ENCODE measurements around the gene RAB5B.

DNA sequence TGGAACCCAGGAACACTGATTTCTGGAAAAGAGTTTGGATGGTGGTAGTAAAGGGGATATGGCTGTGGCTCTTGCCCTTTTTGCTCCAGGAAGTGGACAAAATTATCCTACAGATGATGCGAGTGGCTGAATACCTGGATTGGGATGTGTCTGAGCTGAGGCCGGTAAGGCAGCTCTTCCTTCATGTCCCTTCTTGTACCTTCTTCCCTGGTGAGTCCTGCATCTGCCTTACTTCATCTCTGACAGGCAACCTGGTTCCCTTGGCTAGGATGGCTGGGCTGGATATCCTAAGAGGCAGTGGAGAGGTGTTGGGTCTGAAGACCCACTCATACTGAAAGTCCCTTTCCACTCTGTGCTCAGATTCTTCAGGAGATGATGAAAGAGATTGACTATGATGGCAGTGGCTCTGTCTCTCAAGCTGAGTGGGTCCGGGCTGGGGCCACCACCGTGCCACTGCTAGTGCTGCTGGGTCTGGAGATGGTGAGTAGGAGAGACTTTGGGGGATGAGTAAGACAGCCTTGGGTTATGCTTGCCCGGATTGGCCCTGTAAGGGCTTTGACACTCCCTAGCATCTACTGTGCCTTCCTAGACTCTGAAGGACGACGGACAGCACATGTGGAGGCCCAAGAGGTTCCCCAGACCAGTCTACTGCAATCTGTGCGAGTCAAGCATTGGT, 34.9 kb upstream of the RAB5B start:
- TF ChIP-seq EZH2phosphoT487 (conservative IDR thresholded peaks at IDR 0.05; ENCODE audit: low read length): no peak
- TF ChIP-seq, protein P1, sequence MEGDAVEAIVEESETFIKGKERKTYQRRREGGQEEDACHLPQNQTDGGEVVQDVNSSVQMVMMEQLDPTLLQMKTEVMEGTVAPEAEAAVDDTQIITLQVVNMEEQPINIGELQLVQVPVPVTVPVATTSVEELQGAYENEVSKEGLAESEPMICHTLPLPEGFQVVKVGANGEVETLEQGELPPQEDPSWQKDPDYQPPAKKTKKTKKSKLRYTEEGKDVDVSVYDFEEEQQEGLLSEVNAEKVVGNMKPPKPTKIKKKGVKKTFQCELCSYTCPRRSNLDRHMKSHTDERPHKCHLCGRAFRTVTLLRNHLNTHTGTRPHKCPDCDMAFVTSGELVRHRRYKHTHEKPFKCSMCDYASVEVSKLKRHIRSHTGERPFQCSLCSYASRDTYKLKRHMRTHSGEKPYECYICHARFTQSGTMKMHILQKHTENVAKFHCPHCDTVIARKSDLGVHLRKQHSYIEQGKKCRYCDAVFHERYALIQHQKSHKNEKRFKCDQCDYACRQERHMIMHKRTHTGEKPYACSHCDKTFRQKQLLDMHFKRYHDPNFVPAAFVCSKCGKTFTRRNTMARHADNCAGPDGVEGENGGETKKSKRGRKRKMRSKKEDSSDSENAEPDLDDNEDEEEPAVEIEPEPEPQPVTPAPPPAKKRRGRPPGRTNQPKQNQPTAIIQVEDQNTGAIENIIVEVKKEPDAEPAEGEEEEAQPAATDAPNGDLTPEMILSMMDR (IDR thresholded peaks at IDR 0.05; ENCODE audit: insufficient read depth, low read length, poor library complexity, severe bottlenecking): no peak
